ENCODE results near the gene MOB1B.
"Not testable (repeated sequence)": the region's sequence is repeated elsewhere in the genome, so short reads cannot be mapped to it uniquely, and the experiment has no call there.

The MOB1B gene

DNA sequence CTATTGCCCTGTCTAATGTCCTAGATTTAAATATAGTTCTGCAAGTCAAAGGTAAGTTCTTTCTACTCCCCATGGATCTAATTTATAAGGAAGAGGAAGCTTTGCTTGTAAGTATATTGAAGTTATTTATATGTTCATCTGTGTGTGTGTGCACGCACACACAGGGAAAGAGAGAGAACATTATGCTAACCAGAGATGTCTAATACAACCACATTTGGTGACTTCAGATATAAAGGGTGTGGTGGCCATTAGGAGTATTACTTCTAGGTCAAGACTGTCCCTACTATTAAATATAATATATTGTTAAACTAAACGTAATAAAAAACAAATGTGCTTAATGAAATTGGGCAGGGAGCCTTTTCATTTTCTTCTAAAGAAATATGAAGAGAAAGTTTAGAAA is 95.4 kb downstream of the MOB1B start:
- H3K27ac ChIP-seq (replicated peaks; ENCODE audit: low read length) = no peak overlapping the region
- WGBS, 2 donors (ENCODE audit: extremely low coverage in 2 of 2, insufficient read length in 2 of 2, insufficient replicate concordance in 1 of 2) = no CpG with 5 or more reads among the region's 2 CpGs
- peaks cover 3 to 5% of the 10 kb centered on the region in 2 donors for H3K4me1 ChIP-seq (ENCODE audit: control insufficient read depth in 2 of 2, insufficient read depth in 1 of 2, low read depth in 1 of 2, low read length in 2 of 2)
- no peak overlapping the region for H2BK15ac ChIP-seq (ENCODE audit: low read length)
- H3K9ac ChIP-seq (ENCODE audit: low read depth, low read length, poor library complexity) = no peak overlapping the region
- no peak overlapping the region for H2BK120ac ChIP-seq (ENCODE audit: low read depth, low read length)
- H3K27me3 ChIP-seq (ENCODE audit: control insufficient read depth in 3 of 3, insufficient read depth in 3 of 3, low read depth in 1 of 3, low read length in 3 of 3) = no peaks in the 10 kb centered on the region
- H3K4me2 ChIP-seq (ENCODE audit: insufficient read depth, low read length, poor library complexity, severe bottlenecking) = no peak overlapping the region
- no peak overlapping the region for H3K18ac ChIP-seq (ENCODE audit: low read length)
- no peak overlapping the region for H2AK5ac ChIP-seq (ENCODE audit: low read depth, low read length)
- H3K4me3 ChIP-seq (ENCODE audit: low read length in 2 of 2) = no peak overlapping the region
- H2AFZ ChIP-seq (ENCODE audit: low read length) = no peak overlapping the region
- H3K23ac ChIP-seq (ENCODE audit: low read depth, low read length, poor library complexity) = no peak overlapping the region
- H3K14ac ChIP-seq (ENCODE audit: low read length) = no peak overlapping the region
- no peak overlapping the region for H3K4ac ChIP-seq (ENCODE audit: low read length)
- H2BK12ac ChIP-seq (ENCODE audit: low read length) = no peak overlapping the region
- no peak overlapping the region for H4K8ac ChIP-seq (ENCODE audit: low read depth, low read length)
- H2BK5ac ChIP-seq (ENCODE audit: low read length) = no peak overlapping the region
- peaks cover 7 to 74% of the 10 kb centered on the region in 2 donors for H3K36me3 ChIP-seq (replicated peaks in 1 of 2; ENCODE audit: control insufficient read depth in 2 of 2, insufficient read depth in 2 of 2, low read length in 2 of 2)
- peaks cover 0 to 74% of the 10 kb centered on the region in 2 donors for H3K9me3 ChIP-seq (replicated peaks in 1 of 2; ENCODE audit: control insufficient read depth in 2 of 2, insufficient read depth in 1 of 2, low read depth in 1 of 2, low read length in 2 of 2)
- no peak for DNase-seq (ENCODE audit: low spot score)
- H3K79me1 ChIP-seq (ENCODE audit: low read depth, low read length) = peaks cover 6% of the 10 kb centered on the region
- no peak overlapping the region for H4K91ac ChIP-seq (ENCODE audit: low read depth, low read length, poor library complexity)

- H2BK120ac ChIP-seq (ENCODE audit: low read depth, low read length); H2AFZ ChIP-seq (ENCODE audit: low read length); H4K8ac ChIP-seq (ENCODE audit: low read depth, low read length); H3K4ac ChIP-seq (ENCODE audit: low read length); H4K91ac ChIP-seq (ENCODE audit: low read depth, low read length, poor library complexity); H3K23ac ChIP-seq (ENCODE audit: low read depth, low read length, poor library complexity); H2BK5ac ChIP-seq (ENCODE audit: low read length); DNase-seq (ENCODE audit: low spot score); H2BK15ac ChIP-seq (ENCODE audit: low read length); H3K4me3 ChIP-seq (ENCODE audit: low read length in 2 of 2); H3K27me3 ChIP-seq (ENCODE audit: control insufficient read depth in 3 of 3, insufficient read depth in 3 of 3, low read depth in 1 of 3, low read length in 3 of 3); H3K4me2 ChIP-seq (ENCODE audit: insufficient read depth, low read length, poor library complexity, severe bottlenecking); H2BK12ac ChIP-seq (ENCODE audit: low read length); H2AK5ac ChIP-seq (ENCODE audit: low read depth, low read length); H3K14ac ChIP-seq (ENCODE audit: low read length); H3K27ac ChIP-seq (replicated peaks; ENCODE audit: low read length); H3K18ac ChIP-seq (ENCODE audit: low read length); H3K79me1 ChIP-seq (ENCODE audit: low read depth, low read length); H3K9ac ChIP-seq (ENCODE audit: low read depth, low read length, poor library complexity); H3K4me1 ChIP-seq (ENCODE audit: control insufficient read depth in 2 of 2, insufficient read depth in 1 of 2, low read depth in 1 of 2, low read length in 2 of 2): not testable (repeated sequence)
- Histone ChIP-seq H3K36me3 (replicated peaks in 1 of 2; ENCODE audit: control insufficient read depth in 2 of 2, insufficient read depth in 2 of 2, low read length in 2 of 2) (peaks cover 7 to 90% of the 10 kb centered on the region in 2 donors), H3K9me3 (replicated peaks in 1 of 2; ENCODE audit: control insufficient read depth in 2 of 2, insufficient read depth in 1 of 2, low read depth in 1 of 2, low read length in 2 of 2) (peaks cover 0 to 74% of the 10 kb centered on the region in 2 donors)
These were observed 97.5 kb downstream of the MOB1B start for GRCh38 chr4:70999639-71000038.

GRCh38 chr4:71001363-71001762 is 99.2 kb downstream of the MOB1B start:
- not testable (repeated sequence) for H3K4me3 ChIP-seq (ENCODE audit: low read length in 2 of 2); H2BK5ac ChIP-seq (ENCODE audit: low read length); H3K23ac ChIP-seq (ENCODE audit: low read depth, low read length, poor library complexity); H3K4ac ChIP-seq (ENCODE audit: low read length); H2AFZ ChIP-seq (ENCODE audit: low read length); H3K4me2 ChIP-seq (ENCODE audit: insufficient read depth, low read length, poor library complexity, severe bottlenecking); H3K27ac ChIP-seq (replicated peaks; ENCODE audit: low read length); H2BK15ac ChIP-seq (ENCODE audit: low read length); H3K18ac ChIP-seq (ENCODE audit: low read length); H4K91ac ChIP-seq (ENCODE audit: low read depth, low read length, poor library complexity); H2AK5ac ChIP-seq (ENCODE audit: low read depth, low read length); H3K4me1 ChIP-seq (ENCODE audit: control insufficient read depth in 2 of 2, insufficient read depth in 1 of 2, low read depth in 1 of 2, low read length in 2 of 2); DNase-seq (ENCODE audit: low spot score); H2BK120ac ChIP-seq (ENCODE audit: low read depth, low read length); H3K27me3 ChIP-seq (ENCODE audit: control insufficient read depth in 3 of 3, insufficient read depth in 3 of 3, low read depth in 1 of 3, low read length in 3 of 3); H3K14ac ChIP-seq (ENCODE audit: low read length); H2BK12ac ChIP-seq (ENCODE audit: low read length); H3K79me1 ChIP-seq (ENCODE audit: low read depth, low read length); H3K9ac ChIP-seq (ENCODE audit: low read depth, low read length, poor library complexity); H4K8ac ChIP-seq (ENCODE audit: low read depth, low read length)
- no CpG with 5 or more reads among the region's 4 CpGs for WGBS, 2 donors (ENCODE audit: extremely low coverage in 2 of 2, insufficient read length in 2 of 2, insufficient replicate concordance in 1 of 2)
- Histone ChIP-seq H3K36me3 (replicated peaks in 1 of 2; ENCODE audit: control insufficient read depth in 2 of 2, insufficient read depth in 2 of 2, low read length in 2 of 2) (peaks cover 7 to 83% of the 10 kb centered on the region in 2 donors), H3K9me3 (replicated peaks in 1 of 2; ENCODE audit: control insufficient read depth in 2 of 2, insufficient read depth in 1 of 2, low read depth in 1 of 2, low read length in 2 of 2) (peaks cover 0 to 57% of the 10 kb centered on the region in 2 donors)

DNA sequence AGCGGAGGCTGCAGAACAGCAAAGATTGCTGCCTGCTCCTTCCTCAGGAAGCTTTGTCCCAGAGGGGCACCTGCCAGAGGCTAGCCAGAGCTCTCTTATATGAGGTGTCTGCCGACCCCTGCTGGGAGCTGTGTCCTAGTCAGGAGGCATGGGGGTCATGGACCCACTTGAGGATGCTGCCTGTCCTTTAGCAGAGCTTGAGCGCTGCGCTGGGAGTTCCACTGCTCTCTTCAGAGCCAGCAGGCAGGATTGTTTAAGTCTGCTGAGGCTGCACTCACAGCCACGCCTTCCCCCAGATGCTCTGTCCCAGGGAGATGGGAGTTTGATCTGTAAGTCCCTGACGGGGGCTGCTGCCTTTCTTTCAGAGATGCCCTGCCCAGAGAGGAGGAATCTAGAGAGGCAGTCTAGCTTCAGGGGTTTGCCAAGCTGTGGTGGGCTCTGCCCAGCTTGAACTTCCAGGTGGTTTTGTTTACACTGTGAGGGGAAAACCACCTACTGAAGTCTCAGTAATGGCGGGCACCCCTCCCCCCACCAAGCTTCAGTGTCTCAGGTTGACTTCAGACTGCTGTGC is 102.2 kb downstream of the MOB1B start:
- no peaks in the 10 kb centered on the region for H3K79me1 ChIP-seq (ENCODE audit: low read depth, low read length)
- H3K4me3 ChIP-seq (ENCODE audit: low read length in 2 of 2) = no peak overlapping the region
- no peak overlapping the region for H2AK5ac ChIP-seq (ENCODE audit: low read depth, low read length)
- H3K27ac ChIP-seq (replicated peaks; ENCODE audit: low read length) = no peak overlapping the region
- H3K36me3 ChIP-seq (replicated peaks in 1 of 2; ENCODE audit: control insufficient read depth in 2 of 2, insufficient read depth in 2 of 2, low read length in 2 of 2) = peaks cover 0 to 80% of the 10 kb centered on the region in 2 donors
- H3K9me3 ChIP-seq (replicated peaks in 1 of 2; ENCODE audit: control insufficient read depth in 2 of 2, insufficient read depth in 1 of 2, low read depth in 1 of 2, low read length in 2 of 2) = peaks cover 0 to 31% of the 10 kb centered on the region in 2 donors
- H3K4me1 ChIP-seq (ENCODE audit: control insufficient read depth in 2 of 2, insufficient read depth in 1 of 2, low read depth in 1 of 2, low read length in 2 of 2) = peaks cover 0 to 6% of the 10 kb centered on the region in 2 donors
- no peak overlapping the region for H3K18ac ChIP-seq (ENCODE audit: low read length)
- peak overlapping the region; percentile 25 for H3K4me2 ChIP-seq (ENCODE audit: insufficient read depth, low read length, poor library complexity, severe bottlenecking)
- no peak overlapping the region for H2BK5ac ChIP-seq (ENCODE audit: low read length)
- H2BK120ac ChIP-seq (ENCODE audit: low read depth, low read length) = no peak overlapping the region
- H3K4ac ChIP-seq (ENCODE audit: low read length) = no peak overlapping the region
- no peak overlapping the region for H2BK15ac ChIP-seq (ENCODE audit: low read length)
- H3K27me3 ChIP-seq (ENCODE audit: control insufficient read depth in 3 of 3, insufficient read depth in 3 of 3, low read depth in 1 of 3, low read length in 3 of 3) = no peaks in the 10 kb centered on the region
- no peak overlapping the region for H3K9ac ChIP-seq (ENCODE audit: low read depth, low read length, poor library complexity)
- H4K8ac ChIP-seq (ENCODE audit: low read depth, low read length) = no peak overlapping the region
- WGBS, 2 donors (ENCODE audit: extremely low coverage in 2 of 2, insufficient read length in 2 of 2, insufficient replicate concordance in 1 of 2) = no CpG with 5 or more reads among the region's 7 CpGs
- no peak for DNase-seq (ENCODE audit: low spot score)
- H4K91ac ChIP-seq (ENCODE audit: low read depth, low read length, poor library complexity) = no peak overlapping the region
- H3K14ac ChIP-seq (ENCODE audit: low read length) = no peak overlapping the region
- no peak overlapping the region for H2AFZ ChIP-seq (ENCODE audit: low read length)
- no peak overlapping the region for H3K23ac ChIP-seq (ENCODE audit: low read depth, low read length, poor library complexity)
- no peak overlapping the region for H2BK12ac ChIP-seq (ENCODE audit: low read length)
